Parathyroid adenoma (tissue), 2 donors: ENCODE results near the gene ADGRG1.

Source experiments
- H2AFZ ChIP-seq: fragments of 300-600 bp; sonication (generic); one replicate; pipeline ENCODE4 v1.7.0; 2017; ENCODE audit warnings: antibody characterized with exemption, mild to moderate bottlenecking
- H3K27ac ChIP-seq: fragments of 300-600 bp; sonication (generic); one replicate; pipeline ENCODE4 v1.7.0; 2017
- H3K27me3 ChIP-seq: fragments of 300-600 bp; sonication (generic); one replicate; pipeline ENCODE4 v1.7.0; 2017; ENCODE audit warnings: low read length; ENCODE audit not compliant: control insufficient read depth, insufficient read depth
- H3K36me3 ChIP-seq: fragments of 300-600 bp; sonication (generic); one replicate; pipeline ENCODE4 v1.7.0; 2017; ENCODE audit warnings: low read length; ENCODE audit not compliant: control insufficient read depth, insufficient read depth
- H3K4me1 ChIP-seq: fragments of 300-600 bp; sonication (generic); one replicate; pipeline ENCODE4 v1.7.0; 2017; ENCODE audit warnings: control low read depth
- H3K4me2 ChIP-seq: fragments of 300-600 bp; sonication (generic); one replicate; pipeline ENCODE4 v1.7.0; 2017; ENCODE audit warnings: low read length
- H3K4me3 ChIP-seq: fragments of 300-600 bp; sonication (generic); one replicate; pipeline ENCODE4 v1.7.0; 2017; ENCODE audit warnings: low read depth, low read length
- H3K79me2 ChIP-seq: fragments of 300-600 bp; sonication (generic); one replicate; pipeline ENCODE4 v1.7.0; 2017; ENCODE audit warnings: control low read depth
- H3K9ac ChIP-seq: fragments of 300-600 bp; sonication (generic); one replicate; pipeline ENCODE4 v1.7.0; 2017; ENCODE audit warnings: mild to moderate bottlenecking
- H3K9me3 ChIP-seq: fragments of 300-600 bp; sonication (generic); one replicate; pipeline ENCODE4 v1.7.0; 2017; ENCODE audit warnings: low read length; ENCODE audit not compliant: control insufficient read depth
- CTCF ChIP-seq: fragments of 300-600 bp; sonication (generic); IDR thresholded peaks from one replicate; pipeline ENCODE4 v1.7.0; 2017; ENCODE audit warnings: antibody characterized with exemption, mild to moderate bottlenecking
- donor health status: primary hyperparathyroidism.

ADGRG1 gene

GRCh38 chr16:57663436-57663835, 35.0 kb downstream of the ADGRG1 start:
- no peak overlapping the region for H3K9ac ChIP-seq
- no peaks in the 10 kb centered on the region for H3K79me2 ChIP-seq
- no peak for TF ChIP-seq CTCF
- peaks cover 9% of the 10 kb centered on the region for H3K4me1 ChIP-seq
- no peak overlapping the region for H2AFZ ChIP-seq
- no peak overlapping the region for H3K4me3 ChIP-seq
- H3K27ac ChIP-seq: no peak overlapping the region
- no peaks in the 10 kb centered on the region for H3K27me3 ChIP-seq
- H3K36me3 ChIP-seq: no peaks in the 10 kb centered on the region
- no peaks in the 10 kb centered on the region for H3K9me3 ChIP-seq
- no peak overlapping the region for H3K4me2 ChIP-seq

GRCh38 chr16:57663917-57664661, 35.7 kb downstream of the ADGRG1 start:
- Histone ChIP-seq H3K4me1 (peaks cover 9% of the 10 kb centered on the region), H3K4me2 (no peak overlapping the region), H3K9me3 (no peaks in the 10 kb centered on the region), H3K36me3 (no peaks in the 10 kb centered on the region), H3K4me3 (no peak overlapping the region), H3K27ac (no peak overlapping the region), H2AFZ (no peak overlapping the region), H3K79me2 (no peaks in the 10 kb centered on the region), H3K9ac (no peak overlapping the region), H3K27me3 (no peaks in the 10 kb centered on the region)
- TF ChIP-seq CTCF: no peak

GRCh38 chr16:57664662-57665025, 36.2 kb downstream of the ADGRG1 start:
- H3K4me2 ChIP-seq: no peak overlapping the region
- H3K79me2 ChIP-seq: no peaks in the 10 kb centered on the region
- H3K27ac ChIP-seq: no peak overlapping the region
- peaks cover 9% of the 10 kb centered on the region for H3K4me1 ChIP-seq
- H2AFZ ChIP-seq: no peak overlapping the region
- no peaks in the 10 kb centered on the region for H3K27me3 ChIP-seq
- H3K4me3 ChIP-seq: no peak overlapping the region
- H3K9me3 ChIP-seq: no peaks in the 10 kb centered on the region
- no peak for TF ChIP-seq CTCF
- no peak overlapping the region for H3K9ac ChIP-seq
- no peaks in the 10 kb centered on the region for H3K36me3 ChIP-seq

- Histone ChIP-seq H3K4me3 (no peak overlapping the region), H3K9ac (no peak overlapping the region), H3K4me1 (peaks cover 9% of the 10 kb centered on the region), H3K27me3 (no peaks in the 10 kb centered on the region), H3K27ac (no peak overlapping the region), H3K36me3 (no peaks in the 10 kb centered on the region), H2AFZ (no peak overlapping the region), H3K9me3 (no peaks in the 10 kb centered on the region), H3K4me2 (no peak overlapping the region), H3K79me2 (no peaks in the 10 kb centered on the region)
- TF ChIP-seq CTCF: no peak
These were observed 37.1 kb downstream of the ADGRG1 start for GRCh38 chr16:57665541-57665940.

- no peak overlapping the region for H3K4me2 ChIP-seq
- no peak overlapping the region for H3K27ac ChIP-seq
- H3K9me3 ChIP-seq: no peaks in the 10 kb centered on the region
- peaks cover 9% of the 10 kb centered on the region for H3K4me1 ChIP-seq
- H2AFZ ChIP-seq: no peak overlapping the region
- H3K9ac ChIP-seq: no peak overlapping the region
- H3K27me3 ChIP-seq: no peaks in the 10 kb centered on the region
- H3K4me3 ChIP-seq: no peak overlapping the region
- TF ChIP-seq CTCF: no peak
- no peaks in the 10 kb centered on the region for H3K79me2 ChIP-seq
- no peaks in the 10 kb centered on the region for H3K36me3 ChIP-seq
These were observed 38.1 kb downstream of the ADGRG1 start for GRCh38 chr16:57666353-57667047.
